Pons (tissue), 1 donor: ENCODE results near the gene TMA7.

Experiments
- DNase-seq: peaks from one replicate; pipeline ENCODE4 v3.0.0-alpha.2; 2016; ENCODE audit warnings: low spot score

TMA7 gene

GRCh38 chr3:48423241-48423882 lies 16.7 kb upstream of the TMA7 start:
- no peak for DNase-seq

DNA sequence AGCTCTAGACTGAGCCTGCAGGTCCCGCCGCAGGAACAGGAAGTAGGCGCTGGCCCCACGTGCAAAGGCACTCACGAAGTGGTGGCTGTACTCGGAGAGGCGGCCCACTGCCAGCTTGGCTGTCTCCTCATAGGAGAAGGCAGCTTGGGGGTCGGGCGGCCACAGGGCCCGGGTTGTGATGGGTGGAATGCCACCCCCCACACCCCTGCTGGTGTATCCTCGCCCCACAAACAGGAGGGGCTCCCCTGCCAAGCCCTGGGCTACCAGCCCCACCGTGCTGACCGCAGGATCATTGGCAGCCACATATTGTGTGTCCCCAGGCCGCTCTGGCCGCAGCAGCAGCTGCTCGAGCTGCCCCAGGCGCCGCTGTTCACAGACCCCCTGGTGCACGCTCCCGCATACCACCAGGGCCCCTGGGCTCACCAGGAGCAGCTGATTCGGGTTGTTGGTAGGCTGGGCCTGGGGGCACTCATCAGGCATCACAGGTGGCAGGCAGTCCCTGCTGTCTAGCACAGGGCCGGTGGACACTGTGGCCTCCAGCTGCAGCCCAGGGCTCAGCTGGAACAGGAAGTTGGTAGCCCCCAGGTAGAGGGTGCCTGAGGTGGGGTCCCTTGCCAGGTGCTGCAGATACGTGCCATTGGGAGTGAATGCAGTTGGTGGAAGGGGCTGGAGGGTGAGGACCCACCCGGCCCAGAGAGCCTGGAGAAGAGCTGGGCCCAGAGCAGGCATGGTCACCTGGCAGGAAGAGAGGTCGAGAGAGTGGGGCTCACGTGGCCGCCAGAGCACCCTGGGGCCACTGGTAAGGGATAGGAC lies 16.0 kb upstream of the TMA7 start:
- DNase-seq, result no peak

GRCh38 chr3:48425281-48425812 lies 14.7 kb upstream of the TMA7 start:
- no peak for DNase-seq

GRCh38 chr3:48426401-48426909 lies 13.6 kb upstream of the TMA7 start:
- DNase-seq, result peak; percentile 95

DNA sequence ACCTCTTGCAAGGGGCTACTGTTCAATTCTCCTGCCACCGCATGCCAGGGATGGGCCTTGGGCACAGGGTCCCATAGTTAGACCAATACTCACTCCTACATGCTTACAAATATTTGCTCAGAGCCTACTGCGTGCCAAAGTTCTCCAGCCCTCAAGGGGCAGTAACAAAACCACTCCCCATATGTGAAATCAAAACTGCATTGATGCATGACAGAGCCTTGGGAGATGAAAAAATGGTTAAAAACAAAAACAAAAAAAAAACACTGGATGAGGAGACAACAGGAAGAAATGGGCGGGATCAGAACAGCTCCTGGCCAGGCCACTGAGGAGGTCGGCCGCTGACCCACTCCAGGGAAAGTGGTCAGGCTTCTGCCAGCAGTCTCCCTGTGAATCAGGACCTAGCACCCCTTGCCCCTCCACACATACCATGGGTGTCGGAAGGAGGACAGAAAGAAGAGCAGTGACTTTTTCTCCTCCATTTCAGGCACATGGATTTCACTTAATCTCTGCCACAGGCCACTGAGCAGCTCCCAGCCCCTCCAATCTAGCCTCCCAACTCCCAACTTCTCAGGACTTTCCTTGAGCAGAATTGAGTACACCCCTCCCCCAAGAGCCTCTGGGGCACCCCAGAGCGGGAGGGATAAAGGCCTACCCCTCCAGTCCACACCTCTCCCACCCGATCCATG lies 13.0 kb upstream of the TMA7 start:
- DNase-seq, result no peak

- peak; percentile 58 for DNase-seq
Measured at GRCh38 chr3:48427630-48427962, 12.5 kb upstream of the TMA7 start.

GRCh38 chr3:48428088-48428571 lies 11.9 kb upstream of the TMA7 start:
- no peak for DNase-seq

GRCh38 chr3:48428572-48429316 lies 11.3 kb upstream of the TMA7 start:
- DNase-seq, result no peak

DNA sequence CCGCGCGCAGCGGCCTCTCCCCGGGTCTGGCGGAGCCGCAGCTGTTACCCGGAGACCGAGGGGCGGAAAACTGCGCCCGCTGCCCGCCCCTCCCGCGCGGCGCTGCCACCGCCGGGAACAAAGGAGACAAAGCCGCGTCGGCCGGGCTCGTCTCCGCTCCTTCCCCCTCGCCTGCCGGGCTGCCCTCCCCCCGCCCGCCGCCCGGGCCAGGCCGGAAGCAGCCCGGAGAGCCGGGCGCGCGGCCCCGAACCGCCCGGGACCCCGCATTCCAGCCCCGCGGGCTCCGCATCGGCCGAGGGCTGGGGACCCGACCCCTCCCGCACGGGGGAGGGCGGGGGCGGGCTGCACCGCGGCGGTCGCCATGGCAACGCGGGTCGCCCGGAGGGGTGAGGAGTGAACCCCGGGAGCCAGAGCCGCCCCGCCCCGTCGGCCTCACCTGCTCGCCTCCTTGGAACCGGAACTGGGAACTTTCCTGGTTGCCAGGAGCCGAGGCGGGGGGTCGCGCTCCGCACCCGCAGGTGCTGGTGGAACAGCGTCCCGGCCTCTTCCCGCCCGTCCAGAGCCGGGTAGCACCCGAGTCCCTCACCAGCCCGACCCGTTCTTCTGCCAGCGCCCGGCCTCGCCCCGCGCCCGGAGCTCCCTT lies 10.6 kb upstream of the TMA7 start:
- peak; percentile 67 for DNase-seq

GRCh38 chr3:48429960-48430707 lies 9.9 kb upstream of the TMA7 start, which contains the start of gene PLXNB1:
Gene PLXNB1, minus strand, starts transcription at chr3:48430086. Its CDS starts 5,475 bp downstream, at chr3:48424611.
- DNase-seq, result no peak

GRCh38 chr3:48430708-48431101 lies 9.4 kb upstream of the TMA7 start:
- no peak for DNase-seq

DNA sequence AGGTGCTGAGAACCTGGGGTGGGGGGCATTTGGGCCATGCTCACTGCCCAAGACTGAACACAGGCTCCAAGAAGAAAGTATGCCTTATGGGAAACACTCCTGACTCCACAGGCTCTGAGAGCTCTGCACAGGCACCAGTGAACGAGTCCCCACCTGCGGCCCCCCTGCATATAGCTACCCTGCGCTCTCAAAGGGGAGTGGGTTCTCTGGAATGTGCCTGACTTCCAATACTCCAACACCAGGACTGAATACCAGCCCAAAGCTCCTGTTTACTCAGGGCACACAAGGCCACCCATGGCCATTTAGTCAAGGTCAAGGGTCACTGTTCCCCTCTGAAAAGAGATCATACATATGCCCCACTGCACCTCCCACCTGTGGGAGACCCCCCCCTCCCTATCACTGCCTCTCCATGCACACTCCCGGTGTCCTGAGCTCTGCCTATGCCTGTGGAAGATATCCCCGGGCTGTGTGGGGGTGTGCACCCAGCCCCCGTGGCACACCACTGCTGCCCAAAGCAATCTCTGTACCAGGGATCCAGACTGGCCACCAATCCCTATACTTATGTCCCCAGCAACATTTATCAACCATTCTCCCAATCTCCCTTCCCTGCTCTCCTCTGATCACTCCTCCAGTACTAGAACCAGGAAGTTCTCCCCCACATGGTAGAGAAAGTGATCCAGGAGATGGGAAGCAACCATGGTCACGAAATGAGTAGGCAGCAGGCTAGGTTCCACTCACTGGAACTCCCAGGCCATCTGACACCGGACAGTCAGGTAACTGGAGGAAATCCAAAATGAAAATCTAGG lies 8.6 kb upstream of the TMA7 start:
- DNase-seq, result no peak

DNA sequence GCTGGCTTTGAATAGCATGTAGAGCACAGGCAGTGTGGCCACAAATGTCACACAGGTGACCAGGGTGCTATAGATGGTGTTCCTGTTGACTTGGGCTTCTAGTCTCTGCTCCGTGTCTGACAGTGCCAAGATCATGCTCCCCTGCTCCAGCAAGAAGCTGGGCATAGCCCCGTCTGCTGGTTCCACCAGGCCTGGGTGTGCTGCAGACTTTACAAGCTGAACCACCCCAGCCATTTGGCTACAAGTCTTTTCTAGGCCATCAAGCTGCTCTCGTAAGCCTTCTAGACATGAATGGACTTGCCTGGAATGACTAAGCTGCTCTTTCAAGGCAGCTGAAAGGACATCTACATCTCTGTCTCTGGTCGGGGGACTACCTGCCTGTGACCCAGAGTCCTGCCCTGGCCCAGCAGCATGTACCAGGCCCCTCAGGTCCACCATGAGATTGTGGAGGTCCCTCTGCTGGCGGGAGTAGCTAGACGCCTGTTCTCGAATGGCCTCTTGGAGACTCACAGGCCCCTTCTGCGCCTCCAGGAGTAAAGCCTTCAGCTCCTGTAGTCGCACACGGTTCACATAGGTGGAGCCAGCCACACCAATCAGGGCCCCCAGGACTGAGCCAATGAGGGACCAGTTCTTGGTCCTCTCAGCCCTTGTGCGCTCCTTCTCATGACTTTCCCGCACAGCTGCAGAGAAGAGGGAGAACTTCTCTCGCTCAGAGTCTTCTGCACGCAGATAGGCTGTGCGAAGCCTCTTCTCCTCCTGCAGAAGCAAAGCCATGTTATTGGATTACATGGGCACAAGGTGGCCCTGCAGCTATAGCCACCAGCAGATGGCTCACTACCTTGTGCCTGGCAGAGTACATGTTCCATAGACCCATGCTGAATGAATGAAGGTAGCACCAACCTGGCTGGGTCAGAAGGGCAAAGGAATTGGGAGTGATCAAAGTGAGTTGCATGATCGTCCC lies 7.4 kb upstream of the TMA7 start:
- no peak for DNase-seq

DNA sequence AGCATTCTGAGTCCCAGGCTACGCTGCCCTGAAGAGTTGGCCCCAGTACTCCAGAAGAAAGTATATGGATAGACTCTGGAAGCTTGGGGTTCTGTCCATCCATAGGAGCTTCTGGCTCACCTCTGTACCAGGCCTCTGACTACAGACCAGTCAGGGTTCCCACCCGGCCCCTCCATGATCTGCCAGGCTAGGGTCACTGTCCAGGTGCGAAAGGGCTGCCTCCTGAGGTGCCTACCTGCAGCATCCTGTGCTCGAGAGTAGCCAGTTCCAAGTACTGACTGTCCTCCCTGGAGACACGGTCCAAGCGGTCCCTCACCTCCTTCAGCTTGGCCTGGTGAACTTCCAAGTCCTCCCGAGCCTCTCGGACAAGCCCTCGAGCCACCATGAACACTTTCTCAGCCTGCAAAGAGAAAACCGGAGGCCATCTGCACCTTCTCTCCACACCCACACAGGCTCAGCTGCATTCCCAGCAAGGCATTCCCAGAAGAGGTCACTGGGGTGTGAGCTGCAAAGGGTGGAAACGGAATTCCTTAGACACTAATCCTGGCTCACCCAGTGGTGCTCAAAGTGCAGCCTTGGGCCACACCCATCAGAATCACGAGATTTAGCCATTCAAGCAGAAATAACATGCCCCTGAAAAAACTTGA lies 6.5 kb upstream of the TMA7 start:
- DNase-seq, result no peak

- DNase-seq, result no peak
Measured at GRCh38 chr3:48434591-48435222, 5.3 kb upstream of the TMA7 start.

DNA sequence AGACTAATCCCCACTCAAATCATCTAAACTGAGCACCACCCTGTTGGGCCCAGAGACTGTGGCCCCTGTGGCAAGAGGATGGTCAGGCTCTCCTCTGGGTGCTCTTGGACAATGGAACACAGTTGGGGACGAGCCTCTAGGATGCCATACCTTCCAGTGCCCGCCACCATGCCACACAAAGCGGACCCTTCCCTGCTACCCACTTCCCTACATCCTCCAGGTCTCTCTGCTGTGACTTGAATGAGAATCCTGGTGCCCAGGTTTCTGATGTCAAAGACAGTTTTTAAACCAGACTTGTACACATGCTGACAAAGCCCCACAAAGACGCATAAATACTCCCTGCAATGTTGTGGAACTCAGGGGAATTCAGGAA lies 4.8 kb upstream of the TMA7 start:
- no peak for DNase-seq

GRCh38 chr3:48435774-48436476 lies 4.1 kb upstream of the TMA7 start:
- DNase-seq, result peak; percentile 93
